Tibial nerve (tissue), 4 donors: ENCODE measurements around the gene RAB26.
"Not testable (repeated sequence)": the region's sequence is repeated elsewhere in the genome, so short reads cannot be mapped to it uniquely, and the experiment has no call there.

Source experiments
- CTCF ChIP-seq, 5 experiments: fragments of 200-600 bp in 3 of 5; fragments of 450-650 bp in 2 of 5; sonication (generic) in 3 of 5; IDR thresholded peaks; one replicate each; pipeline ENCODE4 v1.5.1; 2016 to 2019; ENCODE audit warnings: antibody characterized with exemption in 5 of 5, mild to moderate bottlenecking in 3 of 5, moderate library complexity in 2 of 5
- EP300 ChIP-seq, 2 donors: sonication (generic); formaldehyde crosslinking; IDR thresholded peaks; one replicate each; pipeline ENCODE4 v1.6.1; 2017; ENCODE audit warnings: antibody characterized with exemption in 2 of 2, mild to moderate bottlenecking in 1 of 2
- POLR2A ChIP-seq, 2 donors: fragments of 450-650 bp; IDR thresholded peaks; one replicate each; pipeline ENCODE4 v1.6.1; 2017; ENCODE audit warnings: antibody characterized with exemption in 2 of 2, mild to moderate bottlenecking in 2 of 2, moderate library complexity in 2 of 2

- not testable (repeated sequence) for TF ChIP-seq CTCF, POLR2A, EP300 (IDR thresholded peaks at IDR 0.05)
These were observed 34.2 kb upstream of the RAB26 start for GRCh38 chr16:2114225-2114624.
